Measurements from ENCODE around the gene BABAM2. TPM values are rescaled to one million over a fixed set of nuclear protein-coding genes. Genes with fewer than 3 reads are reported as not detected.

Gene BABAM2
- total RNA-seq, 1 experiment from 2014 or later, result 27.1 TPM

GRCh38 chr2:28228434-28228995 lies 338.0 kb downstream of the BABAM2 start:
- H3T11ph ChIP-seq (ENCODE audit: low read length), result no peak overlapping the region
- peaks cover 9 to 12% of the 10 kb centered on the region in 2 experiments for H3K4me1 Mint-ChIP-seq
- no peaks in the 10 kb centered on the region for H3K23me2 ChIP-seq (ENCODE audit: insufficient read length, low read depth, low read length, poor library complexity, severe bottlenecking)
- no peak overlapping the region for H2BK15ac ChIP-seq (ENCODE audit: low read depth, low read length)
- H4K8ac ChIP-seq (replicated peaks; ENCODE audit: insufficient read length, low read depth, low read length), result no peak overlapping the region
- H3K9me3 ChIP-seq (ENCODE audit: control insufficient read depth, low read depth, low read length), result no peaks in the 10 kb centered on the region
- H2BK12ac ChIP-seq (ENCODE audit: insufficient read length, low read depth, low read length), result no peak overlapping the region
- no peak overlapping the region for H2AK5ac ChIP-seq (ENCODE audit: insufficient read length, low read length)
- no peak overlapping the region for H2BK5ac ChIP-seq (ENCODE audit: insufficient read length, low read length)
- no peak overlapping the region for H3K14ac ChIP-seq (ENCODE audit: insufficient read depth, low read length)
- no peak overlapping the region for H3K4me3 Mint-ChIP-seq
- H3K27ac Mint-ChIP-seq, result no peak overlapping the region
- H3K79me1 ChIP-seq (ENCODE audit: insufficient read depth, low read depth, low read length, poor library complexity, severe bottlenecking), result no peaks in the 10 kb centered on the region
- H3K4me2 ChIP-seq (ENCODE audit: insufficient read depth, insufficient read length, low read length), result no peak overlapping the region
- H3K27ac ChIP-seq (ENCODE audit: insufficient read length, low read depth, low read length), result no peak overlapping the region
- no peak overlapping the region for H3K18ac ChIP-seq (ENCODE audit: insufficient read length, low read depth, low read length)
- H3K23ac ChIP-seq (ENCODE audit: insufficient read length, low read depth, low read length), result no peak overlapping the region
- H2BK20ac ChIP-seq (ENCODE audit: low read depth, low read length, poor library complexity, severe bottlenecking), result no peak overlapping the region
- no peaks in the 10 kb centered on the region for H3K9me3 Mint-ChIP-seq
- no peak overlapping the region for H2AFZ ChIP-seq (ENCODE audit: low read length)
- WGBS (ENCODE audit: extremely low coverage, insufficient read length, low lambda C conversion rate), result no CpG with 5 or more reads among the region's 1 CpG
- H4K20me1 ChIP-seq (ENCODE audit: control insufficient read depth, insufficient read depth, insufficient read length), result no peaks in the 10 kb centered on the region
- no peaks in the 10 kb centered on the region for H3K4me1 ChIP-seq (ENCODE audit: insufficient read depth, low read length)
- no peak overlapping the region for H2BK120ac ChIP-seq (ENCODE audit: low read depth, low read length, poor library complexity, severe bottlenecking)
- no peak overlapping the region for H3K9ac ChIP-seq (ENCODE audit: extremely low read depth, insufficient read length, low read length)
- DNase-seq, result no peak
- H3K4ac ChIP-seq (ENCODE audit: low read depth, low read length), result no peak overlapping the region
- no peaks in the 10 kb centered on the region for H3K27me3 ChIP-seq (ENCODE audit: insufficient read depth, low read length)
- no peak overlapping the region for H4K91ac ChIP-seq (ENCODE audit: insufficient read length, low read depth, low read length)
- no peaks in the 10 kb centered on the region for H3K79me2 ChIP-seq (ENCODE audit: insufficient read depth, low read length)
- H3K27me3 Mint-ChIP-seq (ENCODE audit: low read depth), result no peaks in the 10 kb centered on the region; the same call in 1 of the 2 replicates
- H3K56ac ChIP-seq (ENCODE audit: insufficient read length, low read depth, low read length), result no peak overlapping the region
- TF ChIP-seq CTCF (conservative IDR thresholded peaks at IDR 0.05), result peak; percentile 19; the same call in 1 of the 3 replicates
- H4K5ac ChIP-seq (ENCODE audit: insufficient read length, low read depth, low read length), result no peak overlapping the region
- no peaks in the 10 kb centered on the region for H3K36me3 Mint-ChIP-seq (ENCODE audit: insufficient read depth in 1 of 3, low read depth in 3 of 3)

All from H9 (cell line).